Effector CD4-positive, alpha-beta T cell (primary cell): Measurements from ENCODE around the gene FITM1.

ENCODE experiments used
- DNase-seq: peaks from one replicate; pipeline ENCODE4 v3.0.0-alpha.2; 2020

The FITM1 gene

GRCh38 chr14:24141097-24141880, 10.8 kb downstream of the FITM1 start, which contains the start of gene EMC9:
TSS of gene EMC9 (minus strand) at chr14:24141591. CDS start at chr14:24141304, 287 bp downstream.
- peak; percentile 99 for DNase-seq

- DNase-seq = no peak
Observed at GRCh38 chr14:24143511-24143910, 13.1 kb downstream of the FITM1 start.

- DNase-seq = no peak
Observed at GRCh38 chr14:24144451-24144850, 14.0 kb downstream of the FITM1 start.

- no peak for DNase-seq
Observed at GRCh38 chr14:24145219-24145618, 14.8 kb downstream of the FITM1 start.

GRCh38 chr14:24145690-24146452, 15.4 kb downstream of the FITM1 start:
- no peak for DNase-seq

GRCh38 chr14:24146453-24146977, 16.1 kb downstream of the FITM1 start, which contains the start of gene PSME2:
TSS of gene PSME2 (minus strand) at chr14:24146610. CDS start at chr14:24146581, 29 bp downstream.
- DNase-seq = peak; percentile 78

- peak; percentile 96 for DNase-seq
Observed at GRCh38 chr14:24146978-24147760, 16.7 kb downstream of the FITM1 start, which contains the start of gene RNF31. TSS of gene RNF31 (plus strand) at chr14:24147498. CDS start at chr14:24147699, 201 bp downstream.

- DNase-seq = no peak
Observed at GRCh38 chr14:24147761-24148428, 17.4 kb downstream of the FITM1 start.

- DNase-seq = no peak
Observed at GRCh38 chr14:24149302-24149969, 19.0 kb downstream of the FITM1 start.

- no peak for DNase-seq
Observed at GRCh38 chr14:24150061-24150460, 19.6 kb downstream of the FITM1 start.

GRCh38 chr14:24150567-24150966, 20.1 kb downstream of the FITM1 start:
- no peak for DNase-seq

GRCh38 chr14:24150993-24151392, 20.5 kb downstream of the FITM1 start:
- DNase-seq = no peak

GRCh38 chr14:24151404-24152080, 21.1 kb downstream of the FITM1 start:
- no peak for DNase-seq

- DNase-seq = no peak
Observed at GRCh38 chr14:24155100-24155499, 24.6 kb downstream of the FITM1 start.

- DNase-seq = no peak
Observed at GRCh38 chr14:24156840-24157239, 26.4 kb downstream of the FITM1 start.

GRCh38 chr14:24157331-24157730, 26.9 kb downstream of the FITM1 start:
- no peak for DNase-seq

GRCh38 chr14:24159777-24160498, 29.5 kb downstream of the FITM1 start:
- no peak for DNase-seq

GRCh38 chr14:24160499-24160849, 30.0 kb downstream of the FITM1 start:
- DNase-seq = no peak

GRCh38 chr14:24160850-24161804, 30.7 kb downstream of the FITM1 start, which contains the start of gene IRF9:
TSS of gene IRF9 (plus strand) at chr14:24161265. CDS start at chr14:24162145, 880 bp downstream.
- DNase-seq = peak; percentile 97
